Trophoblast cell (in vitro differentiated cells and primary cell): Measurements from ENCODE around the gene XXYLT1.

ENCODE experiments used
- DNase-seq, 2 donors: peaks; one replicate each; pipeline ENCODE4 v3.0.0-alpha.2; 2016
- H2AFZ ChIP-seq: 2 replicates; pipeline ENCODE4 v1.6.1; 2013; ENCODE audit warnings: low read length, moderate library complexity, mild to moderate bottlenecking; ENCODE audit not compliant: insufficient read depth, poor library complexity
- H2AK5ac ChIP-seq: 2 replicates; pipeline ENCODE4 v1.6.1; 2013; ENCODE audit warnings: mild to moderate bottlenecking, low read length
- H2BK120ac ChIP-seq: 2 replicates; pipeline ENCODE4 v1.6.1; 2013; ENCODE audit warnings: low read length, mild to moderate bottlenecking, moderate library complexity; ENCODE audit not compliant: insufficient read depth, poor library complexity
- H2BK12ac ChIP-seq: 2 replicates; pipeline ENCODE4 v1.6.1; 2013; ENCODE audit warnings: mild to moderate bottlenecking, low read length, moderate library complexity
- H2BK5ac ChIP-seq: 2 replicates; pipeline ENCODE4 v1.6.1; 2013; ENCODE audit warnings: low read length, low read depth, moderate library complexity, mild to moderate bottlenecking; ENCODE audit not compliant: poor library complexity
- H3K14ac ChIP-seq: 2 replicates; pipeline ENCODE4 v1.6.1; 2013; ENCODE audit warnings: mild to moderate bottlenecking, low read length
- H3K18ac ChIP-seq: 2 replicates; pipeline ENCODE4 v1.6.1; 2013; ENCODE audit warnings: mild to moderate bottlenecking, low read length
- H3K23ac ChIP-seq: 2 replicates; pipeline ENCODE4 v1.6.1; 2013; ENCODE audit warnings: low read length
- H3K27ac ChIP-seq: 2 replicates; pipeline ENCODE4 v1.5.1; 2013; ENCODE audit warnings: low read depth, mild to moderate bottlenecking, inconsistent platforms, low read length, moderate library complexity
- H3K27me3 ChIP-seq: 2 replicates; pipeline ENCODE4 v1.6.1; 2013; ENCODE audit warnings: inconsistent platforms, mild to moderate bottlenecking, low read length, moderate library complexity; ENCODE audit not compliant: insufficient read depth
- H3K36me3 ChIP-seq, 2 experiments: 1 replicate in 1 of 2; 2 replicates in 1 of 2; pipeline ENCODE4 v1.6.1; 2013; ENCODE audit warnings: low read length in 2 of 2, mild to moderate bottlenecking in 2 of 2, moderate library complexity in 1 of 2; ENCODE audit not compliant: insufficient read depth in 2 of 2, control insufficient read depth in 1 of 2
- H3K4ac ChIP-seq: 2 replicates; pipeline ENCODE4 v1.6.1; 2013; ENCODE audit warnings: low read depth, mild to moderate bottlenecking, low read length, moderate library complexity
- H3K4me1 ChIP-seq, 2 experiments: 1 replicate in 1 of 2; 2 replicates in 1 of 2; pipeline ENCODE4 v1.6.1; 2013; ENCODE audit warnings: low read length in 2 of 2, mild to moderate bottlenecking in 2 of 2, moderate library complexity in 1 of 2; ENCODE audit not compliant: insufficient read depth in 2 of 2, control insufficient read depth in 1 of 2
- H3K4me2 ChIP-seq: 2 replicates; pipeline ENCODE4 v1.6.1; 2013; ENCODE audit warnings: inconsistent platforms, mild to moderate bottlenecking, low read length, moderate library complexity
- H3K4me3 ChIP-seq: 2 replicates; pipeline ENCODE4 v1.5.1; 2013; ENCODE audit warnings: mild to moderate bottlenecking, low read depth, low read length, inconsistent platforms
- H3K79me1 ChIP-seq: one replicate; pipeline ENCODE4 v1.6.1; 2013; ENCODE audit warnings: low read length
- H3K79me2 ChIP-seq: 2 replicates; pipeline ENCODE4 v1.6.1; 2013; ENCODE audit warnings: low read length, mild to moderate bottlenecking; ENCODE audit not compliant: control insufficient read depth, insufficient read depth, poor library complexity
- H3K9ac ChIP-seq: 2 replicates; pipeline ENCODE4 v1.6.1; 2013; ENCODE audit warnings: mild to moderate bottlenecking, low read length
- H3K9me3 ChIP-seq: 2 replicates; pipeline ENCODE4 v1.6.1; 2013; ENCODE audit warnings: low read depth, mild to moderate bottlenecking, control low read depth, inconsistent platforms, low read length; ENCODE audit not compliant: insufficient read depth
- H4K12ac ChIP-seq: 2 replicates; pipeline ENCODE4 v1.6.1; 2013; ENCODE audit warnings: low read depth, mild to moderate bottlenecking, low read length, moderate library complexity
- H4K8ac ChIP-seq: 2 replicates; pipeline ENCODE4 v1.6.1; 2013; ENCODE audit warnings: low read depth, mild to moderate bottlenecking, low read length, moderate library complexity
- H4K91ac ChIP-seq: one replicate; pipeline ENCODE4 v1.6.1; 2013; ENCODE audit warnings: low read depth, mild to moderate bottlenecking, low read length, moderate library complexity
- WGBS: extraction: QIAGEN DNeasy Blood & Tissue Kit; methylation state at CpG from one replicate; pipeline ENCODE4 v1.1.7; 2013; ENCODE audit warnings: missing lambda C conversion rate; ENCODE audit not compliant: insufficient read length, insufficient coverage; ENCODE audit errors: extremely low coverage; 5-methylcytosine and 5-hydroxymethylcytosine counted together

XXYLT1 gene

GRCh38 chr3:195060531-195061291 lies 210.2 kb downstream of the XXYLT1 start:
- H3K9ac ChIP-seq: no peak overlapping the region
- H3K4me1 ChIP-seq: no peaks in the 10 kb centered on the region
- WGBS: no CpG with 5 or more reads among the region's 18 CpGs
- H3K4me2 ChIP-seq: no peak overlapping the region
- H2BK12ac ChIP-seq: no peak overlapping the region
- no peaks in the 10 kb centered on the region for H3K36me3 ChIP-seq
- H3K79me2 ChIP-seq: no peaks in the 10 kb centered on the region
- no peak overlapping the region for H2BK120ac ChIP-seq
- no peak overlapping the region for H3K18ac ChIP-seq
- peaks cover under 1% of the 10 kb centered on the region for H3K9me3 ChIP-seq
- no peak for DNase-seq
- H3K4me3 ChIP-seq: no peak overlapping the region
- no peak overlapping the region for H3K14ac ChIP-seq
- no peak overlapping the region for H2AK5ac ChIP-seq
- H2AFZ ChIP-seq: no peak overlapping the region
- H4K91ac ChIP-seq: no peak overlapping the region
- no peak overlapping the region for H3K4ac ChIP-seq
- H4K12ac ChIP-seq: no peak overlapping the region
- H3K27me3 ChIP-seq: no peaks in the 10 kb centered on the region
- H2BK5ac ChIP-seq: no peak overlapping the region
- H3K27ac ChIP-seq: no peak overlapping the region
- no peak overlapping the region for H3K23ac ChIP-seq
- no peaks in the 10 kb centered on the region for H3K79me1 ChIP-seq
- H4K8ac ChIP-seq: no peak overlapping the region

DNA sequence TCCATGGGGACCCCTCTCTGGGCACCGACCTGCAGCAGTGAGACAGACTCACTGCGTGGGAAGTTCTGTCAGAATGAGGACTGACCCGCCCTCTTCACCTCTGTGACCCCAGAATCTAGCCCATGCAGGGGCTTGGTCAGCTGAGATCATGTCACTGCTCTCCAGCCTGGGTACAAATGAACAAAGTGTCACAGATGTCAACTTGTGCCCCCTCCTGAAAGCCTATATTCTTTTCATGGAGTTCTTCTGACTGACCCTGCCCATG lies 210.8 kb downstream of the XXYLT1 start:
- Histone ChIP-seq H3K9ac (no peak overlapping the region), H4K8ac (no peak overlapping the region), H2AFZ (no peak overlapping the region)

GRCh38 chr3:195059471-195060216 lies 211.3 kb downstream of the XXYLT1 start:
- H3K23ac ChIP-seq: no peak overlapping the region
- no peak for DNase-seq
- H3K79me1 ChIP-seq: no peaks in the 10 kb centered on the region
- H3K9me3 ChIP-seq: no peaks in the 10 kb centered on the region
- H3K9ac ChIP-seq: no peak overlapping the region
- H2BK5ac ChIP-seq: no peak overlapping the region
- no peak overlapping the region for H3K27ac ChIP-seq
- H3K4me2 ChIP-seq: no peak overlapping the region
- no peak overlapping the region for H2BK12ac ChIP-seq
- H3K79me2 ChIP-seq: no peaks in the 10 kb centered on the region
- H3K27me3 ChIP-seq: no peaks in the 10 kb centered on the region
- no peak overlapping the region for H3K18ac ChIP-seq
- H2BK120ac ChIP-seq: no peak overlapping the region
- H4K8ac ChIP-seq: no peak overlapping the region
- no peaks in the 10 kb centered on the region for H3K4me1 ChIP-seq
- no peak overlapping the region for H2AK5ac ChIP-seq
- H2AFZ ChIP-seq: no peak overlapping the region
- no peaks in the 10 kb centered on the region for H3K36me3 ChIP-seq
- H3K14ac ChIP-seq: no peak overlapping the region
- no peak overlapping the region for H3K4me3 ChIP-seq
- WGBS: no CpG with 5 or more reads among the region's 22 CpGs
- no peak overlapping the region for H4K91ac ChIP-seq
- no peak overlapping the region for H3K4ac ChIP-seq
- no peak overlapping the region for H4K12ac ChIP-seq

More for the DNA sequence above, 210.8 kb downstream of the XXYLT1 start:
- Histone ChIP-seq H3K18ac (no peak overlapping the region), H3K23ac (no peak overlapping the region), H3K14ac (no peak overlapping the region), H3K4me1 (no peaks in the 10 kb centered on the region), H2BK120ac (no peak overlapping the region), H3K4me3 (no peak overlapping the region), H3K79me1 (no peaks in the 10 kb centered on the region), H3K4ac (no peak overlapping the region), H3K9me3 (no peaks in the 10 kb centered on the region), H4K91ac (no peak overlapping the region), H3K27me3 (no peaks in the 10 kb centered on the region), H3K36me3 (no peaks in the 10 kb centered on the region), H3K27ac (no peak overlapping the region), H2BK12ac (no peak overlapping the region), H3K4me2 (no peak overlapping the region), H2BK5ac (no peak overlapping the region), H3K79me2 (no peaks in the 10 kb centered on the region), H4K12ac (no peak overlapping the region), H2AK5ac (no peak overlapping the region)
- no CpG with 5 or more reads among the region's 3 CpGs for WGBS
- DNase-seq: no peak

DNA sequence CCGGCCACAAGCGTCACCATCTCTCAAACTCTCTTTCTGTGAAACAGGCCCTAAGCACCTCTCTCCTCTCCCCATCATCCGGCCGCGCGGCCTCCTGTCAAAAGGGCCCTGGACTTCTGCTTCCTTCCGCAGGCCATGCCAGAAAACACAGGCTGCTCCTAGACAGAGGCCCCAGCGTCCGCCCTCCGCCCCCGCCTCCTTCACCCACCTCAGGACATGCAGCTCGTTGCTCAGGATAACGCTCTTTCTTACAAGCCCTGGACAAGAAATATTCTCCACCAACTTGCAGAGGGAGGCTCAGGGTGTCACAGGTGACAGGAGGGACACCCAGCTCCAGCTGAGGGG lies 212.0 kb downstream of the XXYLT1 start:
- no peak overlapping the region for H2BK12ac ChIP-seq
- no peak overlapping the region for H3K18ac ChIP-seq
- no peak overlapping the region for H3K14ac ChIP-seq
- H3K4ac ChIP-seq: no peak overlapping the region
- no peaks in the 10 kb centered on the region for H3K36me3 ChIP-seq
- no peak overlapping the region for H3K4me3 ChIP-seq
- no peaks in the 10 kb centered on the region for H3K4me1 ChIP-seq
- no peak overlapping the region for H3K23ac ChIP-seq
- H3K27ac ChIP-seq: no peak overlapping the region
- DNase-seq: no peak
- H3K27me3 ChIP-seq: no peaks in the 10 kb centered on the region
- WGBS: no CpG with 5 or more reads among the region's 13 CpGs
- no peaks in the 10 kb centered on the region for H3K79me2 ChIP-seq
- H3K9ac ChIP-seq: no peak overlapping the region
- no peak overlapping the region for H2AK5ac ChIP-seq
- no peak overlapping the region for H3K4me2 ChIP-seq
- H4K91ac ChIP-seq: no peak overlapping the region
- H4K8ac ChIP-seq: no peak overlapping the region
- no peak overlapping the region for H4K12ac ChIP-seq
- H2BK120ac ChIP-seq: no peak overlapping the region
- H3K79me1 ChIP-seq: no peaks in the 10 kb centered on the region
- H3K9me3 ChIP-seq: no peaks in the 10 kb centered on the region
- H2BK5ac ChIP-seq: no peak overlapping the region
- H2AFZ ChIP-seq: no peak overlapping the region
